Mucosa of rectum (tissue), 2 donors: ENCODE measurements around the gene SUN2.

Experiments used
- H3K27ac ChIP-seq, 2 donors: one replicate each; pipeline ENCODE4 v1.7.0; 2013; ENCODE audit warnings: inconsistent platforms in 2 of 2, low read depth in 2 of 2, low read length in 2 of 2
- H3K27me3 ChIP-seq, 2 donors: one replicate each; pipeline ENCODE4 v1.7.0; 2013; ENCODE audit warnings: low read length in 2 of 2; ENCODE audit not compliant: control insufficient read depth in 2 of 2, insufficient read depth in 2 of 2
- H3K36me3 ChIP-seq, 2 donors: one replicate each; pipeline ENCODE4 v1.7.0; 2013; ENCODE audit warnings: low read length in 2 of 2; ENCODE audit not compliant: control insufficient read depth in 2 of 2, insufficient read depth in 2 of 2
- H3K4me1 ChIP-seq, 2 donors: one replicate each; pipeline ENCODE4 v1.7.0; 2013; ENCODE audit warnings: low read length in 2 of 2, mild to moderate bottlenecking in 1 of 2; ENCODE audit not compliant: control insufficient read depth in 2 of 2, insufficient read depth in 2 of 2
- H3K4me3 ChIP-seq, 2 donors: one replicate each; pipeline ENCODE4 v1.7.0; 2013; ENCODE audit warnings: low read length in 2 of 2
- H3K9ac ChIP-seq, 2 donors: one replicate each; pipeline ENCODE4 v1.7.0; 2013; ENCODE audit warnings: low read length in 2 of 2, low read depth in 1 of 2, mild to moderate bottlenecking in 1 of 2
- H3K9me3 ChIP-seq, 2 donors: one replicate each; pipeline ENCODE4 v1.7.0; 2013; ENCODE audit warnings: low read length in 2 of 2; ENCODE audit not compliant: control insufficient read depth in 2 of 2
- donor health status: healthy.
- donor health status: Normal muscosa, but diverticular disease.

SUN2 gene

DNA sequence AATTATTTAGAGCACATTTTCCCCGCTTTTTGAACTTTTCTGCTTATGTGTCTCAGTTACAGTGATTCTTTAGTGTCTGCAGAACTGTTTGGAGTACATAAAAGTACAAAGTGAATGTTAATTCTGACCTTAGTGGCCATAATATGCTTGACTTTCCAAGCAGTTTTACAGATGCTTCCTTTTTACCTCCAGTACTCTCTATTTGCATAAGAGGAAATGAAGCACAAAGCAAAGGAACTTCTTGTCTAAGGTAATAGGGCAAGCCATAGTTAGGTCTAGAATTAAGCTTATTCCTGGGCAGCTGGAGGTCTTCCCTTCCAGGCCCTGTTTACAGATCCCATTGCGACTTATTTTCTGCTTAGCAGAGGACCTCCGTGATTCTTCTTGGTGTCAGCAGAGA is 46.5 kb downstream of the SUN2 start:
- Histone ChIP-seq H3K36me3 (peaks cover 5 to 31% of the 10 kb centered on the region in 2 donors), H3K9ac (no peak overlapping the region), H3K9me3 (no peaks in the 10 kb centered on the region), H3K27ac (no peak overlapping the region), H3K27me3 (no peaks in the 10 kb centered on the region), H3K4me3 (no peak overlapping the region), H3K4me1 (peaks cover 25 to 27% of the 10 kb centered on the region in 2 donors)

GRCh38 chr22:38707984-38708383 is 47.8 kb downstream of the SUN2 start:
- peak overlapping the region; percentile 27 to 56 for H3K27ac ChIP-seq
- no peaks in the 10 kb centered on the region for H3K9me3 ChIP-seq
- H3K4me3 ChIP-seq = peak overlapping the region; percentile 89 to 92
- H3K36me3 ChIP-seq = peaks cover 4 to 29% of the 10 kb centered on the region in 2 donors
- no peaks in the 10 kb centered on the region for H3K27me3 ChIP-seq
- H3K4me1 ChIP-seq = peaks cover 25 to 27% of the 10 kb centered on the region in 2 donors
- H3K9ac ChIP-seq = no peak overlapping the region

- Histone ChIP-seq H3K9ac (peak overlapping the region; percentile 91 to 99), H3K27me3 (no peaks in the 10 kb centered on the region), H3K9me3 (no peaks in the 10 kb centered on the region), H3K27ac (peak overlapping the region; percentile 95), H3K36me3 (peaks cover 0 to 22% of the 10 kb centered on the region in 2 donors), H3K4me1 (peaks cover 23 to 27% of the 10 kb centered on the region in 2 donors), H3K4me3 (peak overlapping the region; percentile 89 to 92)
Measured at GRCh38 chr22:38707346-38707745, 48.5 kb downstream of the SUN2 start.

DNA sequence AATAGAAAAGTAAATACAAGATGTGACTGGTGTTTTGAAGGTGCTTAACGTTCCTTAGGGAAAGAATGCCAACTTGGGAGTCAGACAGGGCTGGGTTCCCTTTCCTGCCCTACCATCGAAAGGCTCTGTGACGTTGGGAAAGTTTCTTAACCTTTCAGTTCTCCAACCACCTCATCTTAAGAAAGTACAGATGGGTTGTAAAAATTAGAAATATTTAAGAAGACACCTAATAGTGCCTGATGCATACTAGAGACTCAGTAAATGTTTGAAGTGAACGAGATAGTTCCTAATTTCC is 49.0 kb downstream of the SUN2 start:
- Histone ChIP-seq H3K4me3 (peak overlapping the region; percentile 89 to 92), H3K36me3 (peaks cover 0 to 21% of the 10 kb centered on the region in 2 donors), H3K9ac (peak overlapping the region; percentile 91 to 99), H3K9me3 (no peaks in the 10 kb centered on the region), H3K27ac (peak overlapping the region; percentile 95), H3K4me1 (peaks cover 23 to 27% of the 10 kb centered on the region in 2 donors), H3K27me3 (no peaks in the 10 kb centered on the region)

DNA sequence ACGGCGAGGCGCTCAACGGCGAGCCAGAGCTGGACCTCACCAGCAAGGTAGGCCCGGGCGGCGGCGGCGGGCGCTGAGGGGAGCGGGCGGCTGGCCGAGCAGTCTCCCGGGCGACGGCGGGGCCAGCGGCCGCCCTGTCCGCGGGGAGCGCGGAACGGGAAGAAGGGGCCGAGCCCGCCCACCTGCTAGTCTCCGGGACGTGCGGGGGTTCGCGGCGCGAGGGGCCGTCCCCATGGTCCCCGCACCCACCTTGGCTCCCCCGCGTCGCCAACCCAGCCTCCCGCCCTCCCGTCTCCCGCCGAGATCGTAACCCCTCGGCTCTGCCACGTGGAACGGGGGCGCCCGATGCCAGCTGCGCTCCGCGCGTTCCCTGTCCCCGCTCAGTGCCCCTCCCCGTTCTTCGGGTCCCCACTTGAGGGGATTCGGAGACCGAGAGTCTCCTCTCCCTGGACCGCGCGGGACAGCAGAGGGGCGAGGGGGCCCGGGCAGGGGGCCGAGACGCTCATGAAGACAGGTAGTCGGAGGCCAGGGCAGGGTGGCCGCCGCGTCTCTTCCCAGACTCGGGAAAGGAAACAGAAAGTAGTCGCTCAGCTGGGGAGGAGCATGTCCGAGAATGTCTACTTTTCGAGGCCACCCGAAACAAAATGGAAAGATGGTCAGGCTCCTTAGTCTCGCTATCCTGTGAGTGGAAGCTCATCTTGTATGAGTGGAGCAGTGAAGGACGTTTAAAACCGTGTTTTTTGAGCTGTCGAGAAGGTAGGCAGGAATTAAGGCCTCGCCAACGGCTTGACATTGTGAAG is 49.5 kb downstream of the SUN2 start:
- H3K4me3 ChIP-seq = peak overlapping the region; percentile 89 to 92
- peaks cover 0 to 21% of the 10 kb centered on the region in 2 donors for H3K36me3 ChIP-seq
- peaks cover 28 to 31% of the 10 kb centered on the region in 2 donors for H3K4me1 ChIP-seq
- no peaks in the 10 kb centered on the region for H3K27me3 ChIP-seq
- no peaks in the 10 kb centered on the region for H3K9me3 ChIP-seq
- peak overlapping the region; percentile 91 to 99 for H3K9ac ChIP-seq
- H3K27ac ChIP-seq = peak overlapping the region; percentile 95

GRCh38 chr22:38705235-38706100 is 50.3 kb downstream of the SUN2 start, which contains the start of gene GTPBP1:
Gene GTPBP1 (plus strand): TSS chr22:38705944. CDS start chr22:38705956, 12 bp downstream.
- Histone ChIP-seq H3K9me3 (no peaks in the 10 kb centered on the region), H3K4me3 (peak within 1 kb of the TSS; percentile 89 to 92), H3K27ac (peak within 1 kb of the TSS; percentile 95), H3K4me1 (peaks cover 28 to 31% of the 10 kb centered on the region in 2 donors), H3K27me3 (no peaks in the 10 kb centered on the region), H3K36me3 (peaks cover 0 to 17% of the 10 kb centered on the region in 2 donors), H3K9ac (peak within 1 kb of the TSS; percentile 91 to 99)

DNA sequence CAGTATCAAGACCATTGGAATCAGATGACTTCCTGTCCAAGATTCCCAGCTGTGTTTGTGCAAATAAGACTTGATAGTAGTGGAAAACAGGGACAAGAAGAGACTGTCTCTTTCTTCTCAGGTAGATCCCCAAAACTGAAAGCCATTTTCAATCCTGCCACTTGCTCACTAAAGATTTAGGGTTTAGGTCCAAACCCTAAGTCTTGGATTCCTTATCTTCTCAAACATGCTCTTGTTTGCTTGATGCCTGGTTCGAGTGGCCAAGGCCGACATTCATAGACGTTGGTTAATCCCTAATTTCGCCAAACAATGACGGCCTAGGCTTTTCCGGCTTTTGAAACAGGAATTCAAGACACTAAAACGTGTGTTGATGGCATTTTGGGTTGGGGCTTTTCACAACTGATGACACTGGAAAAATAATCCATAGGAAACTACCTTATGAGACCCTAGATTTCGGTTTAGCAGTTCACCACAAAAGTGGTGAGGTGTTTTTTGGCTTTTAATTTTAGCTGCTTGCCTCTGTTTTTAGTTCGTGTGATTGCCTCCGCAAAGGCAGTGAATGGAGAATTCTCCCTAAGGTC is 51.1 kb downstream of the SUN2 start:
- Histone ChIP-seq H3K27ac (peak overlapping the region; percentile 90 to 95), H3K4me1 (peaks cover 31 to 33% of the 10 kb centered on the region in 2 donors), H3K9me3 (no peaks in the 10 kb centered on the region), H3K9ac (peak overlapping the region; percentile 64 to 72), H3K4me3 (peak overlapping the region; percentile 47 to 75), H3K27me3 (no peaks in the 10 kb centered on the region), H3K36me3 (peaks cover 0 to 9% of the 10 kb centered on the region in 2 donors)

- peak within 1 kb of the TSS; percentile 83 to 87 for H3K4me3 ChIP-seq
- peak within 1 kb of the TSS; percentile 96 to 99 for H3K9ac ChIP-seq
- H3K36me3 ChIP-seq = peaks cover 0 to 2% of the 10 kb centered on the region in 2 donors
- H3K27me3 ChIP-seq = no peaks in the 10 kb centered on the region
- peak within 1 kb of the TSS; percentile 98 to 99 for H3K27ac ChIP-seq
- no peaks in the 10 kb centered on the region for H3K9me3 ChIP-seq
- peaks cover 44 to 47% of the 10 kb centered on the region in 2 donors for H3K4me1 ChIP-seq
Measured at GRCh38 chr22:38700789-38701628, 54.8 kb downstream of the SUN2 start, which contains the start of gene JOSD1. Gene JOSD1 (minus strand): TSS chr22:38700943. CDS start chr22:38699987, 956 bp downstream.

- H3K36me3 ChIP-seq = peaks cover 0 to 2% of the 10 kb centered on the region in 2 donors
- no peaks in the 10 kb centered on the region for H3K9me3 ChIP-seq
- peak overlapping the region; percentile 96 to 99 for H3K9ac ChIP-seq
- no peaks in the 10 kb centered on the region for H3K27me3 ChIP-seq
- peaks cover 50 to 52% of the 10 kb centered on the region in 2 donors for H3K4me1 ChIP-seq
- peak overlapping the region; percentile 83 to 87 for H3K4me3 ChIP-seq
- peak overlapping the region; percentile 98 to 99 for H3K27ac ChIP-seq
Measured at GRCh38 chr22:38700270-38700788, 55.5 kb downstream of the SUN2 start.
